Measurements from ENCODE around the gene SH2D7.

The SH2D7 gene

GRCh38 chr15:78059110-78059839, 33.1 kb upstream of the SH2D7 start:
- DNase-seq (ENCODE audit: insufficient read length, low spot score) (no peak), FAIRE-seq (no peak)

- FAIRE-seq (no peak), DNase-seq (ENCODE audit: insufficient read length, low spot score) (no peak)
Measured at GRCh38 chr15:78060232-78060631, 32.1 kb upstream of the SH2D7 start.

- DNase-seq (ENCODE audit: insufficient read length, low spot score) (no peak), FAIRE-seq (no peak)
Measured at GRCh38 chr15:78061963-78062427, 30.4 kb upstream of the SH2D7 start.

- no peak for FAIRE-seq
- DNase-seq (ENCODE audit: insufficient read length, low spot score), result no peak
Measured at GRCh38 chr15:78063217-78063616, 29.1 kb upstream of the SH2D7 start.

- DNase-seq (ENCODE audit: insufficient read length, low spot score) (no peak), FAIRE-seq (no peak)
Measured at GRCh38 chr15:78063970-78064385, 28.4 kb upstream of the SH2D7 start.

- DNase-seq (ENCODE audit: insufficient read length, low spot score), result no peak
- FAIRE-seq, result no peak
Measured at GRCh38 chr15:78064544-78064943, 27.8 kb upstream of the SH2D7 start.

GRCh38 chr15:78065284-78065872, 27.0 kb upstream of the SH2D7 start:
- peak; percentile 60 for FAIRE-seq
- peak; percentile 84 for DNase-seq (ENCODE audit: insufficient read length, low spot score)

GRCh38 chr15:78065973-78066946, 26.1 kb upstream of the SH2D7 start:
- DNase-seq (ENCODE audit: insufficient read length, low spot score), result no peak
- FAIRE-seq, result no peak

GRCh38 chr15:78067328-78068228, 24.8 kb upstream of the SH2D7 start:
- no peak for FAIRE-seq
- no peak for DNase-seq (ENCODE audit: insufficient read length, low spot score)

- no peak for DNase-seq (ENCODE audit: insufficient read length, low spot score)
- FAIRE-seq, result no peak
Measured at GRCh38 chr15:78069052-78069414, 23.3 kb upstream of the SH2D7 start.

- FAIRE-seq, result no peak
- no peak for DNase-seq (ENCODE audit: insufficient read length, low spot score)
Measured at GRCh38 chr15:78069462-78070029, 22.8 kb upstream of the SH2D7 start.

GRCh38 chr15:78070049-78070700, 22.2 kb upstream of the SH2D7 start:
- DNase-seq (ENCODE audit: insufficient read length, low spot score) (no peak), FAIRE-seq (no peak)

GRCh38 chr15:78071383-78071782, 21.0 kb upstream of the SH2D7 start:
- DNase-seq (ENCODE audit: insufficient read length, low spot score) (no peak), FAIRE-seq (no peak)

- DNase-seq (ENCODE audit: insufficient read length, low spot score) (no peak), FAIRE-seq (no peak)
Measured at GRCh38 chr15:78072080-78072892, 20.1 kb upstream of the SH2D7 start.

- DNase-seq (ENCODE audit: insufficient read length, low spot score) (no peak), FAIRE-seq (no peak)
Measured at GRCh38 chr15:78073046-78073787, 19.1 kb upstream of the SH2D7 start.

- FAIRE-seq (no peak), DNase-seq (ENCODE audit: insufficient read length, low spot score) (no peak)
Measured at GRCh38 chr15:78075490-78076230, 16.7 kb upstream of the SH2D7 start.

Measured in HTR-8/SVneo (cell line).